CD4-positive, CD25-positive, alpha-beta regulatory T cell (primary cell): Measurements from ENCODE around the gene CCNB1. TPM values are rescaled to one million over a fixed set of nuclear protein-coding genes. Genes with fewer than 3 reads are reported as not detected.
A peak's percentile ranks its signal among the peaks of the same experiment; 100 is the strongest.
"Not testable (repeated sequence)": the region's sequence is repeated elsewhere in the genome, so short reads cannot be mapped to it uniquely, and the experiment has no call there.

Source experiments
- ATAC-seq, 2 donors: fragments of 150-1000 bp; cut with Tn5 transposase; one replicate each; pipeline ENCODE4 v1.10.0; 2021; ENCODE audit warnings: low read depth in 2 of 2, moderate number of reproducible peaks in 2 of 2, moderate library complexity in 1 of 2
- DNase-seq, 3 donors: peaks; one replicate each; pipeline versions ENCODE4 v3.0.0 to v3.0.0-alpha.2; 2012 to 2022; ENCODE audit warnings: mixed read lengths in 1 of 3
- H3K27ac ChIP-seq: one replicate; pipeline ENCODE4 v1.7.0; 2013; ENCODE audit warnings: mild to moderate bottlenecking, low read length; ENCODE audit not compliant: insufficient read depth, poor library complexity, severe bottlenecking
- H3K27me3 ChIP-seq: one replicate; pipeline ENCODE4 v1.7.0; 2013; ENCODE audit warnings: low read length; ENCODE audit not compliant: control insufficient read depth, insufficient read depth
- H3K36me3 ChIP-seq: one replicate; pipeline ENCODE4 v1.7.0; 2013; ENCODE audit warnings: mild to moderate bottlenecking, low read length, moderate library complexity; ENCODE audit not compliant: control insufficient read depth, insufficient read depth
- H3K4me1 ChIP-seq: 2 replicates; pipeline ENCODE4 v1.7.0; 2013; ENCODE audit warnings: mild to moderate bottlenecking, low read length; ENCODE audit not compliant: insufficient read depth, control insufficient read depth, poor library complexity, severe bottlenecking
- H3K4me3 ChIP-seq: one replicate; pipeline ENCODE4 v1.7.0; 2013; ENCODE audit warnings: low read depth, mild to moderate bottlenecking, low read length, moderate library complexity
- H3K9me3 ChIP-seq, 2 experiments: 1 replicate in 1 of 2; 2 replicates in 1 of 2; pipeline ENCODE4 v1.7.0; 2013; ENCODE audit warnings: low read length in 2 of 2, mild to moderate bottlenecking in 1 of 2, moderate library complexity in 1 of 2; ENCODE audit not compliant: control insufficient read depth in 2 of 2
- H3K27ac Mint-ChIP-seq, 3 donors: one replicate each; pipeline ENCODE4 v1.8.0; 2020 to 2022; ENCODE audit warnings: mild to moderate bottlenecking in 3 of 3, mixed read lengths in 3 of 3, moderate library complexity in 2 of 3
- H3K27me3 Mint-ChIP-seq: one replicate; pipeline ENCODE4 v1.8.0; 2022; ENCODE audit warnings: mild to moderate bottlenecking, mixed read lengths
- H3K36me3 Mint-ChIP-seq: one replicate; pipeline ENCODE4 v1.8.0; 2020; ENCODE audit warnings: mixed read lengths
- H3K4me1 Mint-ChIP-seq, 4 donors: one replicate each; pipeline ENCODE4 v1.8.0; 2020 to 2022; ENCODE audit warnings: mixed read lengths in 4 of 4, mild to moderate bottlenecking in 1 of 4
- H3K4me3 Mint-ChIP-seq, 4 donors: one replicate each; pipeline ENCODE4 v1.8.0; 2020 to 2022; ENCODE audit warnings: mild to moderate bottlenecking in 4 of 4, mixed read lengths in 4 of 4, moderate library complexity in 3 of 4
- H3K9me3 Mint-ChIP-seq, 7 donors: one replicate each; pipeline ENCODE4 v1.8.0; 2020 to 2022; ENCODE audit warnings: mixed read lengths in 7 of 7, mild to moderate bottlenecking in 3 of 7, moderate library complexity in 2 of 7
- polyA plus RNA-seq, 4 donors: library from polyadenylated mRNA; unstranded; fragments of 300-500 nt; fragmentation: Illumina TruSeq; gene quantifications; one replicate each; pipeline ENCODE4 v1.2.3, GENCODE V29; 2021
- total RNA-seq: library from RNA; stranded (reverse); gene quantifications from one replicate; pipeline ENCODE4 v1.2.3, GENCODE V29; 2022

The CCNB1 gene
- total RNA-seq (3.9 TPM), polyA plus RNA-seq (10 to 100 TPM in 1 of 4 donors, 1 to 10 TPM in 3; 5.3 to 10.2 (median 8.7) TPM)

DNA sequence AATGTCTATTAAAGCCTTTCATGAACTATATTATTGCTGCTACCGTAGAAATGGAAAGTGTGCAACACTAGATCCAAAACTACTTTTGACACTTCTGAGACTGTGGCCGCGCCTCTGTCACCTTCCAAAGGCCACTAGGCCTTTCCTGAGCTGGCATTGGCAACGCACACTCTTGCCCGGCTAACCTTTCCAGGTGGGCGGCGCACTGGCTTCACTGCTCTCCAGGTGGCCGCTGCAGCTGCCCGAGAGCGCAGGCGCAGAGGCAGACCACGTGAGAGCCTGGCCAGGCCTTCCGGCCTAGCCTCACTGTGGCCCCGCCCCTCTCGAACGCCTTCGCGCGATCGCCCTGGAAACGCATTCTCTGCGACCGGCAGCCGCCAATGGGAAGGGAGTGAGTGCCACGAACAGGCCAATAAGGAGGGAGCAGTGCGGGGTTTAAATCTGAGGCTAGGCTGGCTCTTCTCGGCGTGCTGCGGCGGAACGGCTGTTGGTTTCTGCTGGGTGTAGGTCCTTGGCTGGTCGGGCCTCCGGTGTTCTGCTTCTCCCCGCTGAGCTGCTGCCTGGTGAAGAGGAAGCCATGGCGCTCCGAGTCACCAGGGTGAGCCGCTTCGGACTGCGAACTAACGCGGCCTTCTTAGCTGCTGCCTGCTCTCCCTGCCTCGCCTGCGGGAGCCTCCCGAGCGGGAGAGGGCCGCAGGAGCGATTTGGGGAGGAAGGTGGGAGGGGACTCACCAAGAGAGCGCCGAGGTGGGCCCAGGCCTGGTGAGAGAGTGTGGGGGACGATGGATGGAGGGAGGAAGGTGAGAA, at the start of gene CCNB1:
TSS of gene CCNB1 (plus strand) at position 465 of the 807 bp plus-strand sequence. CDS start at position 578, 113 bp downstream.
- H3K4me1 Mint-ChIP-seq: peaks cover 12 to 35% (median 27%) of the 10 kb centered on the region in 4 donors
- Histone ChIP-seq H3K9me3 (no peaks in the 10 kb centered on the region), H3K36me3 (no peaks in the 10 kb centered on the region), H3K27me3 (no peaks in the 10 kb centered on the region), H3K4me3 (peak within 1 kb of the TSS; percentile 83), H3K27ac (peak within 1 kb of the TSS; percentile 72), H3K4me1 (peaks cover 12% of the 10 kb centered on the region)
- no peaks in the 10 kb centered on the region for H3K9me3 Mint-ChIP-seq
- no peaks in the 10 kb centered on the region for H3K27me3 Mint-ChIP-seq
- H3K4me3 Mint-ChIP-seq: peak within 1 kb of the TSS; percentile 89 to 95 (median 94)
- ATAC-seq: peak; percentile 100
- H3K27ac Mint-ChIP-seq: peak within 1 kb of the TSS; percentile 67 to 92 (median 77)
- H3K36me3 Mint-ChIP-seq: peaks cover 4% of the 10 kb centered on the region
- peak; percentile 95 to 99 (median 97) for DNase-seq

DNA sequence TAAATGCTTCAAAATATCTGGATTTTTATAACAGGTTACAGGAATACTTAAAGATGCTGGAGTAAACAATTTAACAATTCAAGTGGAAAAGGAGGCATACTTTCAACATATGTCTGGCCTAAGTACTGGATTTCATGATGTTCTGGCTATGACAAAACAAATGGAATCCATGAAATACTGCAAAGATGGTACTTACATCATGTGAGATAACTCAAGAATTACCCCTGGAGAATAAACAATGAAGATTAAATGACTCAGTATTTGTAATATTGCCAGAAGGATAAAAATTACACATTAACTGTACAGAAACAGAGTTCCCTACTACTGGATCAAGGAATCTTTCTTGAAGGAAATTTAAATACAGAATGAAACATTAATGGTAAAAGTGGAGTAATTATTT, 37.5 kb upstream of the CCNB1 start:
- H3K27ac Mint-ChIP-seq: no peak overlapping the region
- no peaks in the 10 kb centered on the region for H3K27me3 ChIP-seq
- H3K27ac ChIP-seq: no peak overlapping the region
- DNase-seq (no peak), ATAC-seq (no peak)
- no peaks in the 10 kb centered on the region for H3K9me3 ChIP-seq
- H3K27me3 Mint-ChIP-seq: no peaks in the 10 kb centered on the region
- H3K36me3 Mint-ChIP-seq: peaks cover 27% of the 10 kb centered on the region
- H3K4me3 ChIP-seq: no peak overlapping the region
- H3K4me1 Mint-ChIP-seq: peaks cover 0 to 4% (median 0%) of the 10 kb centered on the region in 4 donors
- H3K9me3 Mint-ChIP-seq: no peaks in the 10 kb centered on the region
- H3K4me3 Mint-ChIP-seq: no peak overlapping the region
- peaks cover 30% of the 10 kb centered on the region for H3K36me3 ChIP-seq
- no peaks in the 10 kb centered on the region for H3K4me1 ChIP-seq

DNA sequence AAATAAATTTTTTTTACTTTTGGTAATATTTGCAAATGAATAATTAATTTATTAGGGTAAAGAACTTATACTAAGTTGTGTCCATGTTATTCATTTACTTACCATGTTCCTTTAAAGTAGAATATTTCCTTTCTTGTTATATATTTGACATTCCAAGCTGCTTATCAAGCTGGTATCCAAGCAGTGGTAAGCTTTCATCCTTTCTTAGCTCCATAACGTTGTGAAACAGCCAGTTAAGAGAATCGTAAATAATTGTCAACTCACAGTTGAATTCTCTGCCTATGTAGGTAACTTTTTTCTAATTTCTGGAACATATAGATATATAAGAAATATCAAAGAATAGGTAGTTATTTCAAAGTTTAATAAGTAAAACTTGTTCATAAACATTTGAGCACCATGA, 36.7 kb upstream of the CCNB1 start:
- no peak overlapping the region for H3K4me3 ChIP-seq
- H3K36me3 Mint-ChIP-seq: peaks cover 27% of the 10 kb centered on the region
- H3K27me3 Mint-ChIP-seq: no peaks in the 10 kb centered on the region
- peaks cover 24% of the 10 kb centered on the region for H3K36me3 ChIP-seq
- H3K4me3 Mint-ChIP-seq: no peak overlapping the region
- no peak for ATAC-seq
- H3K27me3 ChIP-seq: no peaks in the 10 kb centered on the region
- H3K4me1 ChIP-seq: no peaks in the 10 kb centered on the region
- no peak overlapping the region for H3K27ac Mint-ChIP-seq
- no peaks in the 10 kb centered on the region for H3K9me3 Mint-ChIP-seq
- peaks cover 0 to 4% (median 0%) of the 10 kb centered on the region in 4 donors for H3K4me1 Mint-ChIP-seq
- no peak overlapping the region for H3K27ac ChIP-seq
- H3K9me3 ChIP-seq: no peaks in the 10 kb centered on the region
- no peak for DNase-seq

DNA sequence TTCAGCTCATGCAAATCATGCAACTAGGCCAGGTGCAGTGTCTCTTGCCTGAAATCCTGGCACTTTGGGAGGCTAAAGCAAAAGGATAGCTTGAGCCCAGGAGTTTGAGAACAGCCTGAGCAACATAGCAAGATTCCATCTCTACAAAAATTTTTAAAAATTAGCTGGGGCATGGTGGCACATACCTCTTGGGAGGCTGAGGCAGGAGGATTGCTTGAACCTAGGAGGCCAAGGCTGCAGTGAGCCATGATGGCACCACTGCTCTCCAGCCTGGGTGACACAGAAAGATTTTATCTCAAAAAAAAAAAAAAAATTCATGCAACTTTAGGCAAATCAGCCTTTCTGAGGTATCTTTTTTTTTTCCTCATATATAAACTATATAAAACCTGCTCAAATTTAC, 35.6 kb upstream of the CCNB1 start:
- DNase-seq (no peak), ATAC-seq (no peak)
- H3K36me3 ChIP-seq: peaks cover 24% of the 10 kb centered on the region
- Mint-ChIP-seq H3K9me3 (no peaks in the 10 kb centered on the region), H3K27me3 (no peaks in the 10 kb centered on the region), H3K4me3 (no peak overlapping the region), H3K4me1 (peaks cover 0 to 4% (median under 1%) of the 10 kb centered on the region in 4 donors), H3K36me3 (peaks cover 23% of the 10 kb centered on the region), H3K27ac (no peak overlapping the region)
- no peaks in the 10 kb centered on the region for H3K4me1 ChIP-seq
- no peak overlapping the region for H3K27ac ChIP-seq
- no peaks in the 10 kb centered on the region for H3K9me3 ChIP-seq
- H3K27me3 ChIP-seq: no peaks in the 10 kb centered on the region
- H3K4me3 ChIP-seq: no peak overlapping the region

DNA sequence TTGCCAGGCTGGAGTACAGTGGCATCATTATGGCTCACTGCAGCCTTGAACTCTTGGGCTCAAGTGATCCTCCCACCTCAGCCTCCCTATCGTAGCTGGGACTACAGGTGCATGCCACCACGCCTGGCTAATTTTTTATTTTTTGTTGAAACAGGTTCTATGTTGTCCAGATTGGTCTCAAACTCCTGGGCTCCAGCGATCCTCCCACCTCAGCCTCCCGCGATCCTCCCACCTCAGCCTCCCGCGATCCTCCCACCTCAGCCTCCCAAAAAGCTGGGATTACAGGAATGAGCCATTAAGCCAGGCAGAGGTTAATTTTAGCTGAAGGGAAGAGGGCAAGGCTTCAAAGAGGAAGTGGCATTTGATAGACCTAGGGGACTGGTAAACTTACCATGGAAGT, 32.8 kb upstream of the CCNB1 start:
- ATAC-seq: no peak
- H3K27me3 ChIP-seq: no peaks in the 10 kb centered on the region
- H3K4me1 Mint-ChIP-seq: peaks cover 0 to 4% (median 1%) of the 10 kb centered on the region in 4 donors
- H3K4me3 Mint-ChIP-seq: no peak overlapping the region
- no peak overlapping the region for H3K27ac ChIP-seq
- no peaks in the 10 kb centered on the region for H3K27me3 Mint-ChIP-seq
- no peak for DNase-seq
- peaks cover 10% of the 10 kb centered on the region for H3K36me3 Mint-ChIP-seq
- peaks cover 7% of the 10 kb centered on the region for H3K36me3 ChIP-seq
- no peak overlapping the region for H3K4me3 ChIP-seq
- no peaks in the 10 kb centered on the region for H3K9me3 ChIP-seq
- no peaks in the 10 kb centered on the region for H3K4me1 ChIP-seq
- H3K27ac Mint-ChIP-seq: peak overlapping the region in 1 of 3 donors; percentile 7
- H3K9me3 Mint-ChIP-seq: no peaks in the 10 kb centered on the region

DNA sequence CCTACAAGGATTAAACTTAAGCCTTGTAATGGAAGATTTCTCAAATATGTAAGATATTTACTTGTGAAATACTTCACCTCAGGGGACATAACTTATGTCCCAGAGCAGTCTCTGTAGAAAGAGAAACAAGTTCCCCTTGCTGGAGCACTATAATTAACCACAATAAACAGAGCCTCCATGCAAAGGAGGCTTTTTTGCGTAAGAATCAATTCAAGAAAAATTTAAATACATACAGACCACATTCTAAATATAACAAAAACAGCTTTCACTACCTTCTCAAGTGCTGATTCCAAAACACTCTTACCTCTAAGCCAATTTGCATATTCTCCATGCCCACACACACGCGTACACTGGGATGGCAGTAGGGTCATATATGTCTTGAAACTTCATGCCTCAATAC, 30.7 kb upstream of the CCNB1 start:
- no peaks in the 10 kb centered on the region for H3K27me3 Mint-ChIP-seq
- DNase-seq (no peak), ATAC-seq (no peak)
- H3K4me3 Mint-ChIP-seq: no peak overlapping the region
- Histone ChIP-seq H3K9me3 (peaks cover 0 to 3% of the 10 kb centered on the region in 2 experiments), H3K4me3 (no peak overlapping the region), H3K27me3 (no peaks in the 10 kb centered on the region), H3K36me3 (no peaks in the 10 kb centered on the region), H3K4me1 (no peaks in the 10 kb centered on the region), H3K27ac (no peak overlapping the region)
- H3K36me3 Mint-ChIP-seq: peaks cover 6% of the 10 kb centered on the region
- H3K9me3 Mint-ChIP-seq: peaks cover 0 to 9% (median 3%) of the 10 kb centered on the region in 7 donors
- H3K4me1 Mint-ChIP-seq: peaks cover 0 to 3% (median 1%) of the 10 kb centered on the region in 4 donors
- peak overlapping the region in 1 of 3 donors; percentile 15 for H3K27ac Mint-ChIP-seq

DNA sequence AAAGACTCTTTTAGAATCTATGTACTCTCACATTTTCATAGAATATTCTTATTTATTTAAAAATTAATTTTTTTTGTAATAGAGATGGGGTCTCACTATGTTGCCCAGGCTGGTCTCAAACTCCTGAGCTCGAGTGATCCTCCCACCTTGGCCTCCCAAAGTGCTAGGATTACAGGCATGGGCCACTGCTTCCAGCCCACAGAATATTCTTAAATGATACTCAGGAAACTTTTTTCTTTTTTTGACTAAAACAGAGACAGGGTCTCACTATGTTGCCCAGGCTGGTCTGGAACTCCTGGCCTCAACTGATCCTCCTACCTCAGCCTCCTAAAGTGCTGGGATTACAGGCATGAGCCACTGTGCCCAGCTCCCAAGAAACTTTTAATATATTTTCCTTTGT, 29.7 kb upstream of the CCNB1 start:
- not testable (repeated sequence) for H3K36me3 Mint-ChIP-seq, H3K4me3 Mint-ChIP-seq, H3K27me3 ChIP-seq, H3K4me1 ChIP-seq, H3K9me3 Mint-ChIP-seq, H3K27ac ChIP-seq, H3K36me3 ChIP-seq, H3K9me3 ChIP-seq, DNase-seq, H3K4me3 ChIP-seq, H3K27me3 Mint-ChIP-seq, H3K4me1 Mint-ChIP-seq, ATAC-seq, H3K27ac Mint-ChIP-seq

DNA sequence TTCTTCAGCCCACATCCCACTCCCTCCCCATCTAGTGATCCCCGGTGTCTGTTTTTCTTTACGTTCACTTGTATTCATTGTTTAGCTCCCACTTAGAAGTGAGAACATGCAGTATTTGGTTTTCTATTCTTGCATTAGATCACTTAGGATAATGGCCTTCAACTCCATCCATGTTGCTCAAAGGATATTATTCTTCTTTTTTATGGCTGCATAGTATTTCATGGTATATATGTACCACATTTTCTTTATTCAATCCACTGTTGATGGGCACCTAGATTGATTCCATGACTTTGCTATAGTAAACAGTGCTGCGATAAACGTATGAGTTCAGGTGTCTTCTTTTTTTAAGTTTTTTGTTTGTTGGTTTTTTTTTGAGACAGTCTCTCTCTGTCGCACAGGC, 29.1 kb upstream of the CCNB1 start:
- H3K9me3 ChIP-seq: peaks cover 0 to 3% of the 10 kb centered on the region in 2 experiments
- H3K36me3 ChIP-seq: no peaks in the 10 kb centered on the region
- H3K4me3 ChIP-seq: no peak overlapping the region
- no peaks in the 10 kb centered on the region for H3K27me3 ChIP-seq
- H3K4me1 ChIP-seq: no peaks in the 10 kb centered on the region
- DNase-seq: no peak
- Mint-ChIP-seq H3K27me3 (no peaks in the 10 kb centered on the region), H3K4me1 (peaks cover 0 to 3% (median 1%) of the 10 kb centered on the region in 4 donors), H3K4me3 (no peak overlapping the region), H3K36me3 (peaks cover 6% of the 10 kb centered on the region), H3K27ac (no peak overlapping the region), H3K9me3 (peaks cover 0 to 10% (median 3%) of the 10 kb centered on the region in 7 donors)
- H3K27ac ChIP-seq: no peak overlapping the region
- ATAC-seq: no peak
